GM21825 (cell line): ENCODE data around the gene TFAP2C.

ENCODE experiments used
- ATAC-seq: cut with Tn5 transposase; IDR thresholded peaks from one replicate; pipeline ENCODE4 v1.9.1; 2021; ENCODE audit warnings: mild to moderate bottlenecking, moderate library complexity; ENCODE audit not compliant: unreplicated experiment

TFAP2C gene

DNA sequence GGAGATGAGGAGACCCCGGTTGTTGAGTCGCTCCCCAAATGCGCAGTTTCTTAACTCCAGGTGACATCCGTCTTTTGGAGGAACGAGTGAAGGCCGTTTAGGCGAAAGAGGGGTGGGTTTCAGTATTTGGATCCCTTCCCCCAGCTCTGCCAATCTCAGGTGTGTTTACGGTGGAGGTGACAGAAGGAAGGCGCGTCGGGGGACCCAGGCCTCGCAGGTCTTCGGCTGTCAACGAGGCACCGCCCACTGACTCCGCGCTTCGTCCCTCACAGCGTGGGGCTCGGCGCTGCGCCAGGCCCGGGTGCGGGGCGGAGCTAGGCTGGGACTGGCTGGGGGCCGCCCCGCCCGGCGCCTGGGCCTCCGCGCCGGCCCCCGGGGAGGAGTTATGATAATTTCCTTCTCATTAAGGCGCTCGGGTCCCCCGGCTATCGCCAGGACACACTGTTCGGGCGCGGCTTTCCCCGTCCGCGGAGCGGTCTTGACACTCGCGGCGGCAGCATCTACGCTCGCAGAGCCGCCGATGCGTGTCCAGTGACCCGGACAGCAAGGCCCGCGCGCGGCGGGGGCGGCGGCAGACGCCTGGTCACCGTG is at the start of gene TFAP2C:
TFAP2C (plus strand) TSS at position 434 of the 591 bp plus-strand sequence. CDS start 239 bp downstream, outside the sequence.
- ATAC-seq = no peak

DNA sequence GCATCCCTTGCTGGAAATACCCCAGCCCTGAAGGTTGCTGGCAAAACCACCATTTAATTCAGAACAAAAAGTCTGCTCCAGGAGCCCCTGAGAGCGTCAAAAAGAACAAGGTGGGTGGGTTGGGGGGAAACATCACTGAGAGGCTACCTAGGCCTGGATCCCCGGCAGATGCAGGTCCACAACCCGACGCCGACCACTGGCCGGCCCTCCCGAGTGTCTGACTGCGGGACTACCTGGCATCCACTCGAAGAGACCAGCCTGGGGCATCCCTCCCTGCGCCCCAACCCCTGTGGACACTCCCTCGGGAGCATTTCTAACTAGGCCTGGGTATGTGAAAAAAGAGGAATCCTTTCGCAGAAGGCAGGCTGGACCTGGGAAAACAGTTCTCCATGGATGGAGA is 48.9 kb upstream of the TFAP2C start:
- no peak for ATAC-seq

DNA sequence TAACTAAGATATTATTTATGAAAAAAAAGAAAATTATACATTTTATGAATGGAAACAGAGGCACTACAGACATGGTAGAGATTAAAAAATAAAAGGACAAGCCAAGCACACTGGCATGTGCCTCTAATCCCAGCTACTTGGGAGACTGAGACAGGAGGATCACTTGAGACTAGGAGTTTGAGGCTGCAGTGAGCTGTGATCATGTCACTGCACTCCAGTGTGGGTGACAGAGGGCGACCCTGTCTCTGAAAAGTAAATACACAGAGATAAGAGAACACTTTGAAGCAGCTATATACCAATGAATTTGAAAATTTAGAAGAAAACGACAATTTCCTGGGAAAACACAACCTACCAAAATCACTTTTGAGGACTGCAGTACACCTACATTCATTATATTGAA is 47.4 kb upstream of the TFAP2C start:
- ATAC-seq = no peak

DNA sequence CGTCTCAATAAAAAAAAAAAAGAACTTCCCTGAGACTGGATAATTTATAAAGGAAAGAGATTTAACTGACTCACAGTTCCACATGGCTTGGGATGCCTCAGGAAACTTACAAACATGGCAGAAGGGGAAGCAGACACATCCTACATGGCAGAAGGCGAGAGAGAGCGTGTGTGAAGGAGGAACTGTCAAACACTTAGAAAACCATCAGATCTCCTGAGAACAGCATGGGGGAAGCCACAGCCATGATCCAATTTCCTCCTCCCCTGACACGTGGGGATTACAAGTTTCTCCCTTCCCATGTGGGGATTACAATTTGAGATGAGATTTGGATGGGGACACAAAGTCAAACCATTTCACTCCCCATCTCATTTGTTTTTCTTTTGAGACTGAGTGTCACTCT is 46.6 kb upstream of the TFAP2C start:
- no peak for ATAC-seq

DNA sequence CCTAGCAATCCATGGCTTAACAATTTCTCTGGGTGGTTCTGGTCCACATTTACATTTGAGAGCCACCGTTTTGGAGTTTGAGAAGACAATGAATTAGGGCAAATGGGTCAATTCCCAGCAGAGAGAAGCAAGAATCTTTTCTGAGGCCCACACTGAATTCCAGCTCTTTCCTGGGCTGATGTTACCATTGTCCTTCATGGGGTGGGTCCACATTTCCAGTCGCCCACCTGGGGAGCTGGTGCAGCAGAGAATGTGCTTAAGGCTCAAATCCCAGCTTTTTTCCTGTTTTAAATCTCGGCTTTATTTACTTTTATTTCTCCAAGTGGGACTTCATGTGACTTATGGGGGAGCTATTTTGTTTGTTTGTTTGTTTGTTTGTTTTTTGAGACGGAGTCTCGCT is 44.2 kb upstream of the TFAP2C start:
- no peak for ATAC-seq

DNA sequence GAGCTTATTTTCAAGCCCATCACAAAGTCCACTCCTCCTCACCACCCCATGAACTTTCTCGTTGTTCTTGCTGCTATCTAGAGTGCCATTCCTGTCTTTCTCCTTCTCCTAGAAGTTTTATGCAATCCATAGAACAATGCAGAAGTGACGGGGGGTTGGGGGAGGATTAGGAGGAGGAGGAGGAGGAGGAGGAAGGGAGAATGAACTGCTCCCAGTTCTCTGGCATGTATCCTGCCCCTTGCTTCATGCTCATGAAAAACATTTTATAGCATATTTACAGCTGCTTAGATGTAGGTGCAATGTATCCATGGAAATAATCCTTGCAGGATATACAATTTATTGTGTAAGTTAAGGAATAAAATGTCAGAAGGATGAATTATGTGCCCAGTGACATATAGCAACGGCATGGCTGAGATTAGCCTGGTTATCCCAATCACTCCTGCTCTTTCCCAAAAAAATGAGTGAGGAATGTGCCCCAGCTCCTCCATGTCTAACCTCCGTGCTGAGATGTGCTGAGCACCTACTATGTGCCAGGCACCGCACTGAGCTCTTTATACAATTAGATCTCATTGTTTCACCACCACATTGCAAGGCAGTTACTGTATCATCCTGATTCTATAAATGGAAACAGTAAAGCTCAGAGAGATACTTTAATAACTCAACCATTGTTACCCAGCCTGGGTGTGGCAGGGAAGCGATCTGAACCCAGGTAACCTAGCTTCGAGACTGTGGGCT is 41.6 kb upstream of the TFAP2C start:
- no peak for ATAC-seq

DNA sequence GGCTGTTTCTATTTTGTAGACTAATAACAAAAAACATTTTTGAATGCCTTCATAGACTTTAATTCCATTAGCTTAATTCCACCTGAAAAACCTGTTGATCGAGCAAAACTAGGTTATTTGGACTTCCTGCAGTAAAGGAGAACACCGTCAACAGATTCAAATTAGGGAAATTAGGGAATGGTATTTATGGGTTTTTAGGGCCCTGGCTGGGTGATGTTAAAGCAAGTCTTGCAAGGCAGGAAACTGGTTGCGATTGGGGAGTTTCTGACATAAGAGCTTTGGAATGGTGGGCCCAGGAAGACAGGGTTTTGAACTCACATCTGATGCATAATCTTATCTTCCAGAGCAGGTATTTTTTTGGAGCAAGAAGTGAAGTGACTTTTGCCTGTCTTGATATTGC is 40.1 kb upstream of the TFAP2C start:
- no peak for ATAC-seq

DNA sequence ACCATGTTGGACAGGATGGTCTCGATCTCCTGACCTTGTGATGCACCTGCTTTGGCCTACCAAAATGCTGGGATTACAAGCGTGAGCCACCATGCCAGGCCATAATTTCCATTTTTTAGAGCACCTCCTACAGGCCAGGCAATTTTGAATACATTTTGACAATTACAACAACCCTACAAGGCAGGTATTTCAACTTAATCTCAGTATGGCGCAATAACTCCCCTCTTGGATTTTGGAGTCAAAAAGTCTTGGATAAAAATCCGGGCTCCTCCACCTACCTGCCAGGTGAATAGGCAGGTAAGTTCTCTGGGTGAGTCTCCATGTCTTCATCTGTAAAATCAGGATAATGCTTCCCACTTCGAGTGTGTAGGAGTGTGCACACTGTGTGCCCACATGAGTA is 39.5 kb upstream of the TFAP2C start:
- ATAC-seq = no peak

DNA sequence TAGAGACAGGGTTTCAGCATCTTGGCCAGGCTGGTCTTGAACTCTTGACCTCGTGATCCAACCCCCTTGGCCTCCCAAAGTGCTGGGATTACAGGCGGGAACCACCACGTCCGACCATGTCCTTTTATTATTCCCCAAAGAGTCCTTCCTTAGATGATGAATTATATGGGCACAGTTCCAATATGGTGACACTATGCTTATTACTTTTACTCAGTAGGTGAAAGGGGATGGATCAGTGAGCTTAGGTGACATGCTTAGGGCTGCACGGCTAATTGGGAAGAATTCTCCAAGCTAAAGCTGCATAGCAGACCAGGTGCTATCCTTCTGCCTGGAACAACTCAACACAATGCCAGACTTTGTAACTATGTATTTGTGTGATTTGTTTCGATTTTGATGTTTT is 38.2 kb upstream of the TFAP2C start:
- ATAC-seq = no peak

DNA sequence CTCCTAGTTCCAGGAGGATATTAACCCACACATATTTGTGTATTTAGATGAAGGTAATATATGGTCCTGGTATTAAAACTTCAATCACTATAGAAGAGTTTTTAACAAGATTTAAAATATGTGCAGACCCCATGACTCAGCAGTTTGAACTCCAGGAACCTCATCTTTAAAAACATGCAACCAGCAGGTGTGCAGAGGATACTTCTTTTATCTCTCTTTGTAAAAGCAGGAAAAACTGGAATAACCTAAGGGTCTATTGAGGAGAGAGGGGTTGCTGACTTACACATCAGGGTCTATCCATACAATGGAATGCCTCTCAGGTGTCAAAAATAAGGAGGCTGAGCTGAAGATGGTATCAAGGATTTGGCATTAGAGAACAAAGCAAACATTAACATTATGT is 36.9 kb upstream of the TFAP2C start:
- ATAC-seq = no peak

DNA sequence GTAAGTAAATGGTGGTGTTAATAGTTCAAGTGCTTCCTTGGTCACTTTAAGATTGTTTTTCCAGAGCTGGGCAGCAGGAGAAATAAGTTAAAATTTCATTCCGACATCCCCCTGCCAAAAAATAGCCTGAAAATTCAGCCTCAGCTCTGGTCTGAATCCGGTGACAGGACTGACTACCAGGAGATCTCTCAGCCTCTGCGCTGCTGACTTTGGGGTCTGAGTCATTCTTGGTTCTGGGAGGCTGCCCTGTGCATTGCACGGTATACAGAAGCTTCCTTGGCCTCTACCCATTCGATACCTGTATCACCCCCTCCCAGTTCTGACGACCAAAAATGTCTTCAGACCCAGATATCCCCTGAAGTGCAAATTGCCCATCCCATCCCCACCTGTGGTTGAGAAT is 36.3 kb upstream of the TFAP2C start:
- ATAC-seq = no peak

DNA sequence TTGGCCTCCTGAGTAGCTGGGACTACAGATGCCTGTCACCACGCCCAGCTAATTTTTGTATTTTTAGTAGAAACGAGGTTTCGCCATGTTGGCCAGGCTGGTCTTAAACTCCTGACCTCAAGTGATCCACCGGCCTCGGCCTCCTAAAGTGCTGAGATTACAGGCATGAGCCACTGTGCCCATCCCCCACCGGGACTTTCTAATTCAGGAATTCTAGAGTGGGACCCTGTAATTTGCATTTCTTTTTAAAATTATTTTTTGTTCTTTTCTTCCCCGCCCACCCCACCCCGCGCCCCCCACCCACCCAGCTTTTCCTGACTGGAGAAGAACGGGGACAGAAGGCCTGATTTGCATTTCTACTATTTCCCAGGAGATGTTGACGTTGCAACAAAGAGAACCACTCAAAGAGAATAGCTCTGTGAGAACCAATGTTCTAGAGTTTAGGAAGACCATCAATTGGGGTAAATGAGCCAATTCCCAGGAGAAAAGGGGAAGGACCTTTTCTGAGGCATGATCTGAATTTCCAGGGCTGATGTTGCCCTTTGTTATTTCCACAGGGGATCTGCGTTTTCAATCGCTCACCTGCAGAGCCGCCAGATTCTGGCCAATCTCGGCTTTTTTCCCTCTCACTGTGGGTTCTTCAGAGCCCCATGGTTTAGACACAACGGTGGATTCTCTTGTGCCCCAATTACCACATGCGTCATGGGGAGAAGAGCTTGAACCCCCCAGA is 33.2 kb upstream of the TFAP2C start:
- no peak for ATAC-seq

DNA sequence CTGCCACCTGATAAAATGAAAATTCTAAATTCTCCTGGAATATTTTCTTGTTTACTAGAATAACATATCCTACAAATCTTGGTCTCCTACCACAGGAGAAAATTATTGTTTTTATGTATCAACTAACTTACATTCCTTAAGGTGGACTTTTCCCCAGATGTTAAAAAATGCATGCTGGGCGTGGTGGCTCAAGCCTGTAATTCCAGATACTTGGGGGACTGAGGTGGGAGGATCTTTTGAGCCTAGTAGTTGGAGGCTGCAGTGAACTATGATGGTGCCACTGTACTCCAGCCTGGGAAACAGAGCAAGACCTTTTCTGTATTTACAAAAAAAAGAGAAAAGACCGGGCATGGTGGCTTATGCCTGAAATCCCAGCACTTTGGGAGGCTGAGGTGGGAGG is 27.9 kb upstream of the TFAP2C start:
- ATAC-seq = no peak

DNA sequence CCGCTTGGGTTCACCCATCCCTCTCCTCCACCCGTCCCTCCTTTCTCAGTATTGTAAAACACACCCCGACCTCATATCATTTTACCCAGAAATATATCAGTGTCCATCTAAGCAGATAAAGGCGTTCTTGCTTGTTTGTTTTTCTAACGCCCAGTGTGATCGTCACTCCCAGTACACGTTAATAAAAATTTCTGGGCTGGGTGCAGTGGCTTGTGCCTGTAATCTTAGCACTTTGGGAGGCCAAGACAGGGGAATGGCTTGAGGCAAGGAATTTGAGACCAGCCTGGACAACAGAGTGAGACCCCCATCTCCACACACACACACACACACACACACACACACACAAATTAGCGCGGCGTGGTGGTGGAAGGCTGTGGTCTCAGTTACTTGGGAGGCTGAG is 24.4 kb upstream of the TFAP2C start:
- no peak for ATAC-seq

DNA sequence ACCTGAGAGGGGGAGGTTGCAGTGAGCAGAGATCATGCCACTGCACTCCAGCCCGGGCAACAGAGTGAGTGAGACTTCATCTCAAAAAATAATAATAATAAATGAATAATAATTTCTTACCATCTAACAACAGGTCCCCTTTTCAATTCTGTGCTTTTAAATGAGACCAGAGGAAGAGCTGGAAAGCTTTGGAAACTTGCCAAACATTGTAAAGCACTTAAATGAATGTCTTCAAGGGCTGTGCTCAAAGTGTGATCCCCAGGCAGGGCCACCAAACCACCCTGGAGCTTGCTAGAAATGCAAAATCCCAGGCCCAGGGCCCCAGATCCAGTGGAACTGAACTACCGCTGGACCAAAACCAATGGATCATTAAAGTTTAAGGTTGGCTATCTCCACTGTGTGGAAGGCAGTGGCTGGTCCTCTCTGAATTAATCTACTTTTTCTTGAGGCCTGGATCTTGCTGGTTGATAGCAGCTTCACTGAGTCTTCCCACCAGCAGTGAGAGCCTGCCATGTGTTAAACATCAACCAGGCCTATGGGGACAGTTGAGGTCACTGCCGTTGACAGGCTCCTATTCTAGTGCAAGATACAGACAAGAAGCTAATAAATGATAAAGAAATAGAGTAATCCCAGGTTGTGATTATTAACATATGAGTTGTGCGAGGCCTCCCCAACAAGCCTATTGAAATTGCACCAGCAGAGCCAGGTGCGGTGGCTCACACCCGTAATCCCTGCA is 23.7 kb upstream of the TFAP2C start:
- no peak for ATAC-seq

DNA sequence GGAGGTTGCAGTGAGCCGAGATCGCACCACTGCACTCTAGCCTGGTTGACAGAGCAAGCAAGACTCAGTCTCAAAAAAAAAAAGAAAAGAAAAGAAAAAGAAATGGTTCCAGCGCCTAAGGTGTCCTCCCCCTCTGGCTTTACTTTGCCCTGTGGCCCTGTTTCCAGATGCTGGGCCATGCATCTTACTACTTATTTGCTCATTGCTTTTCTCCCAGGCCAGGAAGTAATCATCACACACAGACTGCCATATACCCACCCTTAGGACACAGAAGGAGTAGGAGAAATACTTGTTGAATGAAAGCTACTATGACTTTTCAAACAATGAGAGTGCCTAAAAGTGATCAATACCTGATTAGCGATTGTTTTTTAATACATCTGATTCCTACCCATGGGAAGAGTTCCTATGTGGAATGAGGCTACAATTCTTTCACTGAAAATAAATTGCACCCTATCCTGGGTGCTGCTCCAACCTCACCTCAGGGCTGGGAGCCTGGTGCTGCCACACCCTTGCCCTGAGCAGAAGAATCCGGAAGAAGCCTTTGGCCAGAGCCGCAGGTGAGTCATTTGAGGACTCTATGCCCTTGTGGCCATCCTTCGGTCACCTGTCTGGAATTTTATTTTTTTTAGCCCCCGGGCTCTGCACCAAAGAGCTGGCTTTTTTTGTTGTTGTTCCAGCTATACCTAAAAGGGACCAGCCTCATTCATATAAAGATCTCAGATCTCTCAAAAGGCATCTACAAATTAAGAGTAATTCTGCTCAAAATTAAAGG is 22.7 kb upstream of the TFAP2C start:
- no peak for ATAC-seq

DNA sequence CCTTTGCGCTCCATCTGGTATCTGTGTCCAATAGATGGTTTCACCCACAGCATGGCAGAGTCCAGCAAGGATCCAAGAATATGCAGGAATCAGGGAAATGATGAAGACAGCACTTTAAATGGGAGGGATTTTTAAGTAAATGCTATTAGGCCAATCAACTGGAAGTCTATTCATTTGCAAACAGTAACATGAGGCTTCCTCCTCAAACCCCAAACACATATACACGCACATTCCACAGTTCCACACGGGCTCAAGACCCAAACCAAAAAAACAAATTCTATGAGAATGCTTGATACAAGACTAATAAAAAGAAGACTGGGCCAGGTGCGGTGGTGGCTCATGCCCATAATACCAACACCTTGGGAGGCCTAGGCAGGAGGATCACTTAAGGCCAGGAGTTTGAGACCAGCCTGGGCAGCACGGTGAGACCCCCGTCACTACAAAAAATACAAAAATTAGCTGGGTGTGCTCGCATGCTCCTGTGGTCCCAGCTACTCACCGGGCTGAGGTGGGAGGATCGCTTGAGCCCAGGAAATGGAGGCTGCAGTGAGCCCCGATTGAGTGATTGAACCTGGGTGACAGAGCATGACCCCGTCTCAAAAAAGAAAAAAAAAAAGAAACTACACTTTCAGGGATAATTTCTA is 21.9 kb upstream of the TFAP2C start:
- ATAC-seq = no peak

DNA sequence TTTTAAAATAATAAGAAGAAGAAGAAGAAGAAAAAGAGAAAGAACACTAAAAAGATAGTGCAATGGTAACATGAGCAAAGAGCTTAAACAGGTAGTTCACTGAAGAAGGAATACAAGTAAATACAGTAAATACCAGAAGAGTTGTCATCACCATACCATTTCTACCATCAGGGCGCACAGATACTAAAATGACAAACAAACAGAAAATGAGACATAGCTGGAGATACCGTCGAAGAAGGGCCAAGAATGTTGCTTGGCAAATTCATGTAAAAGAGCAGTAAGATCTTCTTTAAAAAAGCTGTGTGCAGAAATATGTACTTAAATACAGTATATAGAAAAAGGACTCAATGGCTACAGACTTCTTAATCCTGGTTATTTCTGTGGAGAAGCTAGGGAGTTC is 20.7 kb upstream of the TFAP2C start:
- no peak for ATAC-seq

DNA sequence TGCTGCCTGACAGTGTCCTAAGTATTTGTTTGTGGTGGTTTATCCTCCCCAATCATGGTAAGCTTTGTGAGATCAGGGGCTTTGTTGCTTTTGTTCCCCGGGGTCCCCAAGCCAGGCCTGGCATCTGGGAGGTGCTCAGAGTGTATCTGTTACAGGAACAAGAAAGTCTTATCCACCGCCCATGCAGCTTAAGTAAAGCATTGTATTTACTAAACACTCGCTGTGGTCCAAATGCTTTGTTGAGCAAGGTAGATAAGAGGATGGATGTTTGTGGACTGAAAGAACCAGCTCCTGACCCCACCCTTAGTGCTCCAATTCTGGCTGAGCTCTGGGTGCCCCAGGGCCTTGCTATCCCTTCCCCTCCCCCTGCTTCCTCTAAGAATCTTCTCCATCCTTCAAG is 19.8 kb upstream of the TFAP2C start:
- ATAC-seq = no peak

DNA sequence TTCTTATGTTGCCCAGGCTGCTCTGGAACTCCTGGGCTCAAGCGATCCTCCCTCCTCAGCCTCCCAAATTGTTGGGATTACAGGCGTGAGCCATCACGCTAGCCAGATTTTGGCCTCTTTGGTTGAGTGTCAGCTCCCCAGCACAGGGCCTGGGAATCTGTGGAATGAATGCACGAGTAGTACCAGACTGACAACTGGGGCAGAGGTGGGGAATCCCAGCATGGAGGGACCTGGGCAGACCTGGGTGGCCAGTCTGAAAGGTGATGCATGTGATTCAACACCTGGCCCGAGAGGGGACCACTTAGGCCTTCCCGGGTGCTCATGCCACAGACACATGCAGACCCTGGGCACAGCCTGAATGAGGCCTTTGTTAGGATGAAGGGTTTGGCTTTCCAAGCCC is 19.0 kb upstream of the TFAP2C start:
- ATAC-seq = no peak
